ENCODE data around the gene MAGEB3. TPM values are rescaled to one million over a fixed set of nuclear protein-coding genes. Genes with fewer than 3 reads are reported as not detected.

MAGEB3 gene, protein sequence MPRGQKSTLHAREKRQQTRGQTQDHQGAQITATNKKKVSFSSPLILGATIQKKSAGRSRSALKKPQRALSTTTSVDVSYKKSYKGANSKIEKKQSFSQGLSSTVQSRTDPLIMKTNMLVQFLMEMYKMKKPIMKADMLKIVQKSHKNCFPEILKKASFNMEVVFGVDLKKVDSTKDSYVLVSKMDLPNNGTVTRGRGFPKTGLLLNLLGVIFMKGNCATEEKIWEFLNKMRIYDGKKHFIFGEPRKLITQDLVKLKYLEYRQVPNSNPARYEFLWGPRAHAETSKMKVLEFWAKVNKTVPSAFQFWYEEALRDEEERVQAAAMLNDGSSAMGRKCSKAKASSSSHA
- not detected for total RNA-seq (2013)
- polyA plus RNA-seq (not detected), polyA minus RNA-seq (not detected in 2 replicates), total RNA-seq (0 to 0.45 (median 0) reads per million in 11 experiments)

GRCh38 chrX:30230395-30230794, at the start of gene MAGEB3:
MAGEB3 (plus strand) TSS chrX:30230657; CDS start chrX:30235925, 5,268 bp downstream.
- Histone ChIP-seq H3K27me3 (ENCODE audit: control insufficient read depth in 2 of 2, insufficient read depth in 2 of 2, low read length in 2 of 2) (no peaks in the 10 kb centered on the region), H3K4me3 (replicated peaks in 1 of 3; ENCODE audit: low read depth in 2 of 3, low read length in 3 of 3) (no peak within 1 kb of the TSS), H2AFZ (ENCODE audit: insufficient read depth, low read depth, low read length, poor library complexity, severe bottlenecking) (no peak within 1 kb of the TSS), H3K27ac (ENCODE audit: low read depth in 1 of 2, low read length in 2 of 2) (no peak within 1 kb of the TSS), H3K4me2 (replicated peaks; ENCODE audit: extremely low read depth, low read length, poor library complexity, severe bottlenecking) (no peak within 1 kb of the TSS), H3K9me3 (replicated peaks in 1 of 2; ENCODE audit: control insufficient read depth in 1 of 2, insufficient read depth in 1 of 2, low read length in 2 of 2) (no peaks in the 10 kb centered on the region), H3K9ac (ENCODE audit: insufficient read depth, low read length, poor library complexity, severe bottlenecking) (no peak within 1 kb of the TSS), H4K20me1 (ENCODE audit: insufficient read depth, low read length) (no peaks in the 10 kb centered on the region), H3K79me2 (ENCODE audit: insufficient read depth, low read length) (no peaks in the 10 kb centered on the region), H3K4me1 (ENCODE audit: control insufficient read depth in 1 of 2, insufficient read depth in 2 of 2, low read length in 2 of 2) (no peaks in the 10 kb centered on the region), H3K36me3 (replicated peaks in 1 of 2; ENCODE audit: control insufficient read depth in 1 of 2, insufficient read depth in 2 of 2, low read length in 2 of 2) (no peaks in the 10 kb centered on the region)
- Mint-ChIP-seq H3K4me1 (no peaks in the 10 kb centered on the region), H3K36me3 (no peaks in the 10 kb centered on the region), H3K4me3 (no peak within 1 kb of the TSS), H3K27me3 (ENCODE audit: low read depth in 3 of 3) (peaks cover 0 to 6% (median 0%) of the 10 kb centered on the region in 3 donors), H3K9me3 (peaks cover 0 to 5% (median 0%) of the 10 kb centered on the region in 7 donors), H3K27ac (peak within 1 kb of the TSS in 1 of 7 donors; percentile 60)
- TF ChIP-seq, protein P1, sequence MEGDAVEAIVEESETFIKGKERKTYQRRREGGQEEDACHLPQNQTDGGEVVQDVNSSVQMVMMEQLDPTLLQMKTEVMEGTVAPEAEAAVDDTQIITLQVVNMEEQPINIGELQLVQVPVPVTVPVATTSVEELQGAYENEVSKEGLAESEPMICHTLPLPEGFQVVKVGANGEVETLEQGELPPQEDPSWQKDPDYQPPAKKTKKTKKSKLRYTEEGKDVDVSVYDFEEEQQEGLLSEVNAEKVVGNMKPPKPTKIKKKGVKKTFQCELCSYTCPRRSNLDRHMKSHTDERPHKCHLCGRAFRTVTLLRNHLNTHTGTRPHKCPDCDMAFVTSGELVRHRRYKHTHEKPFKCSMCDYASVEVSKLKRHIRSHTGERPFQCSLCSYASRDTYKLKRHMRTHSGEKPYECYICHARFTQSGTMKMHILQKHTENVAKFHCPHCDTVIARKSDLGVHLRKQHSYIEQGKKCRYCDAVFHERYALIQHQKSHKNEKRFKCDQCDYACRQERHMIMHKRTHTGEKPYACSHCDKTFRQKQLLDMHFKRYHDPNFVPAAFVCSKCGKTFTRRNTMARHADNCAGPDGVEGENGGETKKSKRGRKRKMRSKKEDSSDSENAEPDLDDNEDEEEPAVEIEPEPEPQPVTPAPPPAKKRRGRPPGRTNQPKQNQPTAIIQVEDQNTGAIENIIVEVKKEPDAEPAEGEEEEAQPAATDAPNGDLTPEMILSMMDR (IDR thresholded peaks at IDR 0.05), result no peak
- intact Hi-C loops (cut with micrococcal nuclease), result no loop called here
- WGBS (ENCODE audit: insufficient coverage), result no CpG with 5 or more reads among the region's 4 CpGs
- DNase-seq, result no peak

- no peak for DNase-seq
- TF ChIP-seq, protein P1 (IDR thresholded peaks at IDR 0.05), result no peak
- H3K9me3 ChIP-seq (replicated peaks in 1 of 2; ENCODE audit: control insufficient read depth in 1 of 2, insufficient read depth in 1 of 2, low read length in 2 of 2), result no peaks in the 10 kb centered on the region
- H2AFZ ChIP-seq (ENCODE audit: insufficient read depth, low read depth, low read length, poor library complexity, severe bottlenecking), result no peak overlapping the region
- H3K4me3 Mint-ChIP-seq, result no peak overlapping the region
- H3K36me3 Mint-ChIP-seq, result no peaks in the 10 kb centered on the region
- no peaks in the 10 kb centered on the region for H4K20me1 ChIP-seq (ENCODE audit: insufficient read depth, low read length)
- H3K27me3 ChIP-seq (ENCODE audit: control insufficient read depth in 2 of 2, insufficient read depth in 2 of 2, low read length in 2 of 2), result no peaks in the 10 kb centered on the region
- no peak overlapping the region for H3K9ac ChIP-seq (ENCODE audit: insufficient read depth, low read length, poor library complexity, severe bottlenecking)
- H3K4me1 ChIP-seq (ENCODE audit: control insufficient read depth in 1 of 2, insufficient read depth in 2 of 2, low read length in 2 of 2), result no peaks in the 10 kb centered on the region
- no peaks in the 10 kb centered on the region for H3K4me1 Mint-ChIP-seq
- H3K27ac ChIP-seq (ENCODE audit: low read depth in 1 of 2, low read length in 2 of 2), result no peak overlapping the region
- H3K4me2 ChIP-seq (replicated peaks; ENCODE audit: extremely low read depth, low read length, poor library complexity, severe bottlenecking), result no peak overlapping the region
- H3K27ac Mint-ChIP-seq, result no peak overlapping the region
- H3K9me3 Mint-ChIP-seq, result peaks cover 0 to 3% (median 2%) of the 10 kb centered on the region in 7 donors
- H3K79me2 ChIP-seq (ENCODE audit: insufficient read depth, low read length), result no peaks in the 10 kb centered on the region
- intact Hi-C loops (cut with micrococcal nuclease), result no loop called here
- WGBS (ENCODE audit: insufficient coverage), result no CpG with 5 or more reads among the region's 1 CpG
- H3K27me3 Mint-ChIP-seq (ENCODE audit: low read depth in 3 of 3), result peaks cover 1 to 7% (median 3%) of the 10 kb centered on the region in 3 donors
- no peak overlapping the region for H3K4me3 ChIP-seq (replicated peaks in 1 of 3; ENCODE audit: low read depth in 2 of 3, low read length in 3 of 3)
- no peaks in the 10 kb centered on the region for H3K36me3 ChIP-seq (replicated peaks in 1 of 2; ENCODE audit: control insufficient read depth in 1 of 2, insufficient read depth in 2 of 2, low read length in 2 of 2)
Measured at GRCh38 chrX:30181353-30181752, 49.1 kb upstream of the MAGEB3 start.
